C1 segment of cervical spinal cord (tissue), 14 donors: ENCODE data around the gene CPPED1.

Source experiments
- DNase-seq, 14 donors: peaks; one replicate each; lab custom pipeline; 2025; lab: John Stamatoyannopoulos, UW

Gene CPPED1

GRCh38 chr16:12682432-12683165 lies 121.1 kb downstream of the CPPED1 start:
- no peak for DNase-seq

GRCh38 chr16:12681653-12682052 lies 122.0 kb downstream of the CPPED1 start:
- no peak for DNase-seq

- no peak for DNase-seq
These were observed 123.2 kb downstream of the CPPED1 start for GRCh38 chr16:12680531-12680930.

- no peak for DNase-seq
These were observed 123.9 kb downstream of the CPPED1 start for GRCh38 chr16:12679660-12680272.

GRCh38 chr16:12678983-12679382 lies 124.7 kb downstream of the CPPED1 start:
- DNase-seq, result no peak

GRCh38 chr16:12677502-12677901 lies 126.2 kb downstream of the CPPED1 start:
- no peak for DNase-seq

- DNase-seq, result no peak
These were observed 127.8 kb downstream of the CPPED1 start for GRCh38 chr16:12675852-12676251.

- DNase-seq, result no peak
These were observed 128.6 kb downstream of the CPPED1 start for GRCh38 chr16:12675046-12675445.

GRCh38 chr16:12674524-12674923 lies 129.2 kb downstream of the CPPED1 start:
- DNase-seq, result no peak

- DNase-seq, result no peak
These were observed 129.6 kb downstream of the CPPED1 start for GRCh38 chr16:12674071-12674470.

GRCh38 chr16:12673466-12673865 lies 130.2 kb downstream of the CPPED1 start:
- DNase-seq, result no peak

GRCh38 chr16:12672986-12673385 lies 130.7 kb downstream of the CPPED1 start:
- no peak for DNase-seq

GRCh38 chr16:12669908-12670307 lies 133.8 kb downstream of the CPPED1 start:
- DNase-seq, result no peak

- DNase-seq, result no peak
These were observed 135.8 kb downstream of the CPPED1 start for GRCh38 chr16:12667909-12668308.

- no peak for DNase-seq
These were observed 139.4 kb downstream of the CPPED1 start for GRCh38 chr16:12664164-12664733.

- no peak for DNase-seq
These were observed 142.0 kb downstream of the CPPED1 start for GRCh38 chr16:12661656-12662172.

- no peak for DNase-seq
These were observed 143.8 kb downstream of the CPPED1 start for GRCh38 chr16:12659871-12660270.

GRCh38 chr16:12658506-12658905 lies 145.2 kb downstream of the CPPED1 start:
- no peak for DNase-seq

GRCh38 chr16:12655537-12655936 lies 148.2 kb downstream of the CPPED1 start:
- peak in 1 of 14 donors; percentile 11 for DNase-seq

- no peak for DNase-seq
These were observed 149.8 kb downstream of the CPPED1 start for GRCh38 chr16:12653820-12654392.

- DNase-seq, result no peak
These were observed 150.8 kb downstream of the CPPED1 start for GRCh38 chr16:12652924-12653323.

GRCh38 chr16:12651765-12652512 lies 151.7 kb downstream of the CPPED1 start:
- DNase-seq, result no peak
